ENCODE results near the gene HRAS.

The HRAS gene

DNA sequence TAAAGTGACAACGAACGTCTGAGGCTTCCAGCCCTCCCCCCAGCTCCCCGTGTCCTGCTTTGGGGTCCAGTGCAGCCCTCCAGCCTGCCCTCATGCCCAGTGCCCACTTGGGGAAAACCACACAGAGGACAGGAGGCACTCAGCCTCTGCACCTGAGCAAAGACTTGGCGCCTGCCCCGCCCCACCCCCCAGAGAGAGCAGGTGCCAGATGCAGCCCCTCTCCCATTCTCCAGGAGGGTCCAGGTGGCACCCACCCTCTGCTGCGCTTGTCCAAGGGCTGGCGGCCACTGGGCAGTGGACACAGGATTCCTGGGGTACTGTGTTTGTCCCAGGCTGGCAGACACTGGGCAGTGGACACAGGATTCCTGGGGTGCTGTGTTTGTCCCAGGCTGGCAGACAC lies 44.0 kb downstream of the HRAS start:
- no peak for DNase-seq

DNA sequence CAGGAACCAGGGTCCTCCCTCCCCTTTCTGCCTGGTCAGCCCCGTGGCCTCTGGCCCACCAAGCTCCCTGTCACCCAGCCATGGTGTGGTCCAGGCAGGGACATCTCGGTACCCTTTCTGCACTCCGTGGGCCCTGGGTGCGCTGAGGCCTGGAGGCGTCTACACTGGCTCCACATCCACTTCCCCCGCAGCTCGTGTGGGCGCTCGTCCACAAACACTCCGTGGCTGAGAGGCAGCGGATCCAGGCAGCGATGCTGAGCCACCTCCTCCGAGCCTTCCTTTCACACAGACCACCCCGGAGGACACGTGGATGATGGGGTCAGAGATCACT lies 44.5 kb downstream of the HRAS start:
- DNase-seq, result no peak

DNA sequence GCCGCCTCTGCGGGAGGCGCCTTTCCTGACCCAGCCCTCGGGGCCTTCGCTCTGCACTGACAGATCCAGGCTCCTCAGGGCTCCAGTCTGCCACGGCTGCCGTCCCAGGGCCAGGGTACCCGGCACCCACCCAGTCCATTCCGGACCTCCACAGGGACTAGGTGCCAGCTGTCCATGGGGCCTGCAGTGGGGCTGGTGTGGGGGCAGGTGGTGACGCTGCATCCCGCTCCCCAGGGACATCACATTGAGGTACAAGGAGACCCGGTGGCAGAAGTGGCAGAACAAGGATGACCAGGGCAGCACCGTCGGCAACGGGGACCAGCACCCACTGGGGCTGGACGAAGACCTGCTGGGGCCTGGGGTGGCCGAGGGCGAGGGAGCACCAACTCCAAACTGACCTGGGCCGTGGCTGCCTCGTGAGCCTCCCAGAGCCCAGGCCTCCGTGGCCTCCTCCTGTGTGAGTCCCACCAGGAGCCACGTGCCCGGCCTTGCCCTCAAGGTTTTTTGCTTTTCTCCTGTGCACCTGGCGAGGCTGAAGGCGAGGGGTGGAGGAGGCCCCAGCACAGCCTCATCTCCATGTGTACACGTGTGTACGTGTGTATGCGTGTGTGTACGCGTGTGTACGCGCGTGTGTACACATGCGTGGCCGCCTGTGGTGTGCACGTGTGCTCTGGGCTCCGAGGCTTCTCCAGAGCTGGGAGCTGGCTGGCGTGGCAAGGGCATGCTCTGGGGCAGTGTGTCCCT lies 45.0 kb downstream of the HRAS start:
- no peak for DNase-seq

DNA sequence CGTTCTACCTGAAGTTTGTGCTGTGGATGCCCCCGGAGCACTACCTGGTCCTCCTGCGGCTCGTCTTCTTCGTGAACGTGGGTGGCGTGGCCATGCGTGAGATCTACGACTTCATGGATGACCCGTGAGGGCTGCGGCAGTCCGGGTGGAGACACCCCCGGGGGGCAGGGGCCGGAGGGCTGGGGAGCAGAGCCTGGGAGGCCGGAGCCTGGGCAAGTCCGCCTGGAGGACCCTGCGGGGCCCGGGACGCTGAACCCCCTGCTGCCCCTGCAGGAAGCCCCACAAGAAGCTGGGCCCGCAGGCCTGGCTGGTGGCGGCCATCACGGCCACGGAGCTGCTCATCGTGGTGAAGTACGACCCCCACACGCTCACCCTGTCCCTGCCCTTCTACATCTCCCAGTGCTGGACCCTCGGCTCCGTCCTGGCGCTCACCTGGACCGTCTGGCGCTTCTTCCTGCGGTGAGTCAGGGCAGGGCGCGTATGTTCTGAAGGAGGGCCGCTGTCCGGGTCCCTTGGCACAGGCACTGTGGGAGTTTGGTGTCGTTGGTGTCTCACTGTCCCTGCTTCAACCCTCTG lies 45.7 kb downstream of the HRAS start:
- no peak for DNase-seq

DNA sequence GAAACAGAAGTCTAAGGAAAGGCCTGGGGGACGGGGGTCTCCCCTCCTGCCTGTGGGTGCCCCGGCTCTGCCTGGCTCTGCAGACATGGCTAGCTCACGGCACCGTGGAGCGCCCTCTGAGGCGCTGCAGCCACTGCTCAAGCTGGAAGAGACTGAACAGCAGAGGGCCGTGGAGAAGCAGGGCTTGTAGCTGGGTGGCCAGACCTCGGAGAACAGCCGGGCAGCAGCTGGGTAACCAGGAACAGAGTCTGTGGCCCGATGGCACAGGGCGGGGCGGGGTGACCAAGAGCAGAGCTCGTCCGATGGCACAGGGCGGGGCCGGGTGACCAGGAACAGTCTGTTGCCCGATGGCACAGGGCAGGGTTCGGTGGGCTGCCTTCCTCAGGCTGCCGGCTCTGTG lies 46.4 kb downstream of the HRAS start:
- no peak for DNase-seq

DNA sequence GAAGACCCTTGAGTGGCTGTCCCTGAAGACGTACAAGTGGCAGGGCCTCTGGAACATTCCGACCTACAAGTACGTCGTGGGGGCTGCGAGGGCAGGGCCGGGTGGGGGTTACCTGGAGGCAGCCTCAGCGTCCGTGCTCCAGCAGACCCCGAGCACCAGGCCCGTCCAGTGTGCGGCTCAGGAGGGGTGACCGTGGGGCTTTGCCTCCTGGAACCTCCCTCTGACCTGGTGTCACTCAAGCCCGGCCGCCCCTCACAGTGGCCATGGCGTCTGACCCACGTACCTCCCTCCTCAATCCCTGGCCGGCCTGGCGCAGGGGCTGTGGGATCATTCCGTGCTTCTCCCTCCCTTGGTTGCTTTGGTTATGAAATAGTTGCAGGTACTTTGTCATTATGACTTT lies 46.8 kb downstream of the HRAS start:
- no peak for DNase-seq

DNA sequence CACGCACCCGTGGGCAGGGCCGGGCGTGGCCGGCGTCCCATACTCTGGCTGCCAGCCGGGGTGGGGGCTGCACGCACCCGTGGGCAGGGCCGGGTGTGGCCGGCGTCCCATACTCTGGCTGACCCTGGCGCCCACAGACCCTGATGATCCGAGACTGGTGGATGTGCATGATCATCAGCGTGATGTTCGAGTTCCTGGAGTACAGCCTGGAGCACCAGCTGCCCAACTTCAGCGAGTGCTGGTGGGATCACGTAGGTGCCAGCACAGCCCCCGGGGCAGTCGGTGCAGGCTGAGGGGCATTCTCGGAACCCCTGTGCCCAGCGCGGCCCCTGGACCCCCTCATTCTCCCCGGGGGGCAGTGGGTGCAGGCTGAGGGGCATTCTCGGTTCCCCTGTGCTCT lies 47.3 kb downstream of the HRAS start:
- DNase-seq, result no peak

DNA sequence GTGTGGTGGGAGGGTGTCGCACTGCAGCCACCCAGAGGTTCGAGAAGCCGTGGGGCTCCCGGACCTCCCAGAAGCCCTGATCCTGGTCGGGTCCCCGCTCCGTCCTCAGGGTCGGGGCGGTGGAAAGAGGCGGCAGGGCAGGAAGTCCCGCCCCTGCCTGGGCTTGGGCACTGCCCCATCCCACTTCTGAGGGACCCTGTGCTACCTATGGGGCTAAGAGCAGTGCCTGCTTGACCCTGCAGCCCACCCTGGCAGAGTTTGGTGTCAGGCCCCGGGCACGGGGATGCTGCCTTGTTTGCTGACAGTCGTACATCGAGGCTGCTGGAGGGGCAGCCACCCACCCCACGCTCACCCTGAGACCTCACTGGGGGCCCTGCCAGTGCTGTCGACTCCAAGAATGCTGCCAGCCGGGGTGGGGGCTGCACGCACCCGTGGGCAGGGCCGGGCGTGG lies 47.8 kb downstream of the HRAS start:
- no peak for DNase-seq

DNA sequence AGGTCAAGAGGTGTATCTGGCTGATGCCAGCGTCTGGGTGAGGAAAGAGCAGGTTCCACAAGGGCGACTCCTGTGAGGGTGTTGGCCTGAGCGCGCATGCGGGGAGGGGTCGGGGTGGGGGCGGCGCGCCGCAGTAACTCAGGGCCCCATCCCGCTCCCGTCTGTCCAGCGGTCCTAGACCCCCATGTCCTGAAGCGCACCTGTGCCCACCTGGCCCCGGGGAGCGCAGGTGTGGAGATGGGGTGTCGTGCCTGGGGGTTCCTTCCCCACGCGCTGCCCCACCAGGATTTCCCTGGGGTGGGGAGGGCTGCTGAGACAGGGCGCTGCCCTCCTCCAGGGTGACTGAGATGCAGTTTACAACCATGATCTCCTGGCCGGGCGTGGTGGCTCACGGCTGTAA lies 49.2 kb downstream of the HRAS start:
- no peak for DNase-seq

DNA sequence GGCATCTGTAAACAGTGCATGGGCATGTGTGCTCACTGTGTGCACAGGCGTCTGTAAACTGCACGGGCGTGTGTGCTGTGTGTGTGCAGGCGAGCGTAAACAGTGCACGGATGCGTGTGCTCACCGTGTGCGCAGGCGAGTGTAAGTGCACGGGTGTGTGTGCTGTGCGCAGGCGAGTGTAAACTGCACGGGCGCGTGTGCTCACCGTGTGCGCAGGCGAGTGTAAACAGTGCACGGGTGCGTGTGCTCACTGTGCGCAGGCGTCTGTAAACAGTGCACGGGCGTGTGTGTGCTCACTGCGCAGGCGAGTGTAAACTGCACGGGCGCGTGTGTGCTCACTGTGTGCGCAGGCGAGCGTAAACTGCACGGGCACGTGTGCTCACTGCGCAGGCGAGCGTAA lies 50.8 kb downstream of the HRAS start:
- no peak for DNase-seq
